Measurements from ENCODE around the gene PAF1.
"Not testable (repeated sequence)": the region's sequence is repeated elsewhere in the genome, so short reads cannot be mapped to it uniquely, and the experiment has no call there.

PAF1 gene

GRCh38 chr19:39352381-39353255 is 38.3 kb downstream of the PAF1 start:
- no peak for DNase-seq (ENCODE audit: low read depth)

- DNase-seq (ENCODE audit: low read depth), result no peak
These were observed 39.3 kb downstream of the PAF1 start for GRCh38 chr19:39351537-39352064.

- DNase-seq (ENCODE audit: low read depth), result no peak
These were observed 40.8 kb downstream of the PAF1 start for GRCh38 chr19:39350156-39350555.

- DNase-seq (ENCODE audit: low read depth), result no peak
These were observed 41.6 kb downstream of the PAF1 start for GRCh38 chr19:39349326-39349725.

GRCh38 chr19:39347332-39348164 is 43.4 kb downstream of the PAF1 start:
- no peak for DNase-seq (ENCODE audit: low read depth)

- DNase-seq (ENCODE audit: low read depth), result no peak
These were observed 45.0 kb downstream of the PAF1 start for GRCh38 chr19:39345956-39346355.

GRCh38 chr19:39342647-39343305 is 48.1 kb downstream of the PAF1 start:
- no peak for DNase-seq (ENCODE audit: low read depth)

GRCh38 chr19:39341719-39342604 is 48.9 kb downstream of the PAF1 start, which contains the start of gene SAMD4B:
Gene SAMD4B (plus strand): TSS chr19:39342421. CDS start chr19:39356894, 14,473 bp downstream.
- peak; percentile 96 for DNase-seq (ENCODE audit: low read depth)

GRCh38 chr19:39341129-39341718 is 49.7 kb downstream of the PAF1 start:
- no peak for DNase-seq (ENCODE audit: low read depth)

- DNase-seq (ENCODE audit: low read depth), result not testable (repeated sequence)
These were observed 50.8 kb downstream of the PAF1 start for GRCh38 chr19:39340156-39340555.

GRCh38 chr19:39339674-39340073 is 51.2 kb downstream of the PAF1 start:
- DNase-seq (ENCODE audit: low read depth), result no peak

GRCh38 chr19:39336483-39336882 is 54.4 kb downstream of the PAF1 start:
- no peak for DNase-seq (ENCODE audit: low read depth)

All from HS-27A (cell line).